ENCODE results near the gene SIGLEC11.
A peak's percentile ranks its signal among the peaks of the same experiment; 100 is the strongest.
"Not testable (repeated sequence)": the region's sequence is repeated elsewhere in the genome, so short reads cannot be mapped to it uniquely, and the experiment has no call there.

The SIGLEC11 gene

DNA sequence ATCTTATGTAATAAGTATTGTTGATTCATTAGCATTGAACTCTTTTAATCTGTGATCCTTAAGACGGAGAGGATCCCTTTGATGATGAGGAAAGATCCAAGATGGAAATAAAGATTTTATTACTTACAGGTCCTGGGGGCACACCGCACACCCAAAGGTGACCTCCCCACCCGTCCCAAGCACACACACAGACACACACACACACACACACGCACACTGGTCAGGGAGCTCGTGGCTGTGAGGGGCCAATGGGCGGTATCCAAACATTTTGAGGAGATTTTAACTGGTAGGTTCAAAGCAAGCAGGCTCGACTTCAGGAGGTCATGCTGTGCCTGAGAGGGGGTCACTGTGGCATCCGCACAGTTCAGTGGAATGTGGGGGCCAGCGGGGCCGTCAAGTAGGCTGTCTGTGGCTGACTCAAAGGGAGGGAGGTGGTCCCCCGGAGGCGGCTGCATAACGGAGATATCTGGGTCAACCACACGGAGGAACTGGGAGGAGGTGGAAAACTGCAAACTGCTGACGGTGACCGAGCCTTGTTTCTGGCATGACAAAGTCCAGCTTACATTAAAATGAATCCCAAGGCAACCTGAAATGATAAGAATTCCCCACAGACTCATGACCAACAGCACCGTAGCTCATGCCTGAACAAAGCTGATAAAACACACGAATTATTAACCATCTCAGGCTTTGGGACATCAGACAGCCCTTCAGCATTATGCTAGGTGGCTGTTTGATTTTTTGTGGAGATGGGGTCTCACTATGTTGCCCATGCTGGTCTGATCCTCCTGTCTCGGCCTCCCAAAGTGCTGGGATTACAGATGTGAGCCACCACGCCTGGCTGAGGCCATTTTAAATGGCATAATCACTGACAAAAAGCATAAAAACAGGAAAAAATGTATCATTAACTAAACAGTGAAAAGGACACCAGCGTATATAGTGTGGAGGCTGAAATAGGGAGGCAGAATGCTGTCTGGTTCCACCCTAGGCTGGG is 20.9 kb upstream of the SIGLEC11 start:
- DNase-seq (ENCODE audit: low spot score), result no peak

- no peak for DNase-seq (ENCODE audit: low spot score)
Measured at GRCh38 chr19:49978324-49978723, 17.4 kb upstream of the SIGLEC11 start.

- no peak for DNase-seq (ENCODE audit: low spot score)
Measured at GRCh38 chr19:49977881-49978280, 16.9 kb upstream of the SIGLEC11 start.

- DNase-seq (ENCODE audit: low spot score), result no peak
Measured at GRCh38 chr19:49977076-49977475, 16.1 kb upstream of the SIGLEC11 start.

- DNase-seq (ENCODE audit: low spot score), result no peak
Measured at GRCh38 chr19:49976496-49976895, 15.5 kb upstream of the SIGLEC11 start.

DNA sequence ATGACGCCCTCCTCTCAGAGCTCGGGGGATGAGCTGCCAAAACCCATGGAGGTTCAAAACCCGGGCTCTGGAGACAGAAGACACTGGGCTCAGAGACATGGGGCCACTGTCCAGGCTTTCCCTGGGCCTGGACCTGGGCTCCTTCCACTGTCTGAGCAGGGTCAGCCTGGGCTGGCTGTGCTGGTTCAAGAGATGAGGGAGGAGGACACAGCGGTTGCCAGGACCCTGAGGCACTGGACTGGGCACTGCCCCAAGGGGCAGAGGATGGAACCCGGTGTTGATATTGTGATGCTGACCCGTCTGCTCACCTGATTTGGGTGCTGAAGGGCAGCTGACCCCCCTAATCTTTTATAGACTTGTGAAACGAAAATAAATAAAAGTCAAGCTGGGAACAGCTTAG is 14.1 kb upstream of the SIGLEC11 start:
- no peak for DNase-seq (ENCODE audit: low spot score)

DNA sequence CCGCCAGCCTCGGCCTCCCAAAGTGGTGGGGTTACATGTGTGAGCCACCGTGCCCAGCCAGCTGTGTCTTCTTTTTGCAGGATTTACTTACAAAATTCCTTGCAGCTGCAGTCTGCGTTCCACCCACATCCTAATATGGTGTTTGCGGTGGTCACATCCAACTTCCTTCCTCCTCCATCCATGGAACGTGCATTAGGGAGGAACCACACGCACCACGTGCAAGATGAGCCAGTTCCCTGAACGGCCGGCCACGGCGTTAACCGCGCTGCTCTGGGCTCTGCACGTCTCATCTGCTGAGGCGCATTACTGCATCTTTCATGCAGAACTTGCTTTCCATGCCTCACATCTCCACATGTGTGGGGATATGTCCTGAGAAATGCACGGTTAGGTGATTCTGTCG is 13.0 kb upstream of the SIGLEC11 start:
- no peak for DNase-seq (ENCODE audit: low spot score)

GRCh38 chr19:49972841-49973240 is 11.9 kb upstream of the SIGLEC11 start:
- no peak for DNase-seq (ENCODE audit: low spot score)

DNA sequence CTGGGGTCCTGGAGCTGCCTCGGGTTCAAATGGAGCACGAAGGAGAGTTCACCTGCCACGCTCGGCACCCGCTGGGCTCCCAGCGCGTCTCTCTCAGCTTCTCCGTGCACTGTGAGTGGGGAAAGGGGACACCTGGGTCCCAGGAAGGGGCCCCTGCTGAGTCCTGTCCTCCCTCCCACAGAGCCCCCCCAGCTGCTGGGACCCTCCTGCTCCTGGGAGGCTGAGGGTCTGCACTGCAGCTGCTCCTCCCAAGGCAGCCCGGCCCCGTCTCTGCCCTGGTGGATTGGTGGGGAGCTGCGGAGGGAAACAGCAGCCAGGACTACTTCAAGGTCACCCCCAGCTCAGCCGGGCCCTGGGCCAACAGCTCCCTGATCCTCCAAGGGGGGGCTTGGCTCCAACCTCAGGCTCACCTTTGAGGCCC is 11.0 kb upstream of the SIGLEC11 start:
- DNase-seq (ENCODE audit: low spot score), result no peak

DNA sequence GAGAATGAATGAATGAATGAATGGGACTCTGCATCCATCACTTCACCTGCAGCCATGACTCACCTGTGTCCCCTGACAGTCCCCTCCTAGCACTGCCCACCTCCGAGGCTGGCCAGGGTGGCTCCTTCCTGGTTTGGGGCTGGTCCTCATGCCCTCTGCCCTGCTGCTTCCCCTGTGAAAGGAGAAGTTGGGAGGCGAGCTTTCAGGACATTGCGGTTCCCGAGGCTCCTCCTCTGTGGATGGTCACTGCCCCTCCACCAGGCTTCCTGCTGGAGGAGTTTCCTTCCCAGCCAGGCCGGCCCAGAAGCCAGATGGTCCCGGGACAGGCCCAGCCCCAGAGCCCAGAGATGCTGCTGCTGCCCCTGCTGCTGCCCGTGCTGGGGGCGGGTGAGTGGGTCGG is 8.4 kb upstream of the SIGLEC11 start:
- not testable (repeated sequence) for DNase-seq (ENCODE audit: low spot score)

DNA sequence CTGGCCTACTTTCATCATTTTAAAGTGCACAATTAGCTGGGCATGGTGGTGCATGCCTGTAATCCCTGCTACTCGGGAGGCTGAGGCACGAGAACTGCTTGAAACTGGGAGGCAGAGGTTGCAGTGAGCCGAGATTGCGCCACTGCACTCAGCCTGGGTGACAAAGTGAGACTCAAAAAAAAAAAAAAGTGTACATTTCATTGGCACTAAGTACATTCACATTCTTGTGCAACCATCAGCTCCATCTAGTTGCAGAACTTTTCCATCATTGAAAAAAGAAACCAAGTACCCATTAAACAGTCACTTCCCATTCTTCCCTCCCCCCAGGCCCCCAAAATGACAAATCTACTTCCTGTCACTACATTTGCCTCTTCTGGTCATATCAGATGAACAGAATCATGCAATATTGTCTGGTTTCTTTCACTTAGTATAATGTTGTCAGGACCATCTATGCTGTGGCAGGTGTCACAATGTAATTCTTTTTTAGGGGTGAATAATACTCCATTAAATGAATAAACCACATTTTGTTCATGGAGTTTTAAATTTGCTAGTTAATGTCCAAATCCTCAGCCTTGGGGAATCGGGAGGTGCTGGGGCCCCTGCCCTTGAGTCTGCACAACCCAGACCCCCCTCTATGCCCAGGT is 7.4 kb upstream of the SIGLEC11 start:
- no peak for DNase-seq (ENCODE audit: low spot score)

DNA sequence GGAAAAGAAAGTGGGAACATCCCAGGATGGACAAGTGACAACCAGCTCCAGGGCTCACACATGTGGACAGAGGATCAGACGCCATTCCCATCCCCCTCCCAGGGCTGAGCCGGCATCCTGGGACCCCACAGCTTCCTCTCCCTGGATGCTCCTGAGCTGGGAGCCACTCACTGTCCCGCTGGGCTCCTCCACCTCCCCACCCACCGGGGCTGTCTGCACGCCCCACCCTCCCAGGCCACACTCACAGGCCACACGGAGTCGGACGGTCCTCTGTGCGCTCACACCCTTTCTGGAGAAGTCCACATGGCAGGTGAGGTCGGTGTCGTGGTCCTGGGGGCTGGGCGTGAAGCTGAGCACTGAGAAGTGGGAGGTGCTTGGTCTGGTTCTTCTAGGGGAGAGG is 1.1 kb downstream of the SIGLEC11 start:
- DNase-seq (ENCODE audit: low spot score), result not testable (repeated sequence)

- DNase-seq (ENCODE audit: low spot score), result not testable (repeated sequence)
Measured at GRCh38 chr19:49958596-49958995, 2.4 kb downstream of the SIGLEC11 start.

DNA sequence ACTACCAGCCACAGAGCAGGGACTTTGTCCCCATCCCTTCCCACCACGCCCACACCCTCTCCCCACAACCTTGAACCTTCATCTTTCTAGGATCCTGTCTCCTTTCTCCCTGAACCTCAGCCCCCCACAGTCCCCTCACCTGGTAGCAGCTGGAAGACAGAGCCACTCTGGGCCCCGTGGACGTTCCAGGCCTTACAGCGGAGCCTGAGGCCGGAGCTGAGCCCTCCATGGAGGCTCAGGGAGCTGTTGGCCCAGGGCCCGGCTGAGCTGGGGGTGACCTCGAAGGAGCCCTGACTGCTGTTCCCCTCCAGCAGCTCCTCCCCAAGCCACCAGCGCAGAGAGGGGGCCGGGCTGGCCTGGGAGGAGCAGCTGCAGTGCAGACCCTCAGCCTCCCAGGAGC is 2.8 kb downstream of the SIGLEC11 start:
- DNase-seq (ENCODE audit: low spot score), result not testable (repeated sequence)

GRCh38 chr19:49957262-49957915 is 3.6 kb downstream of the SIGLEC11 start:
- DNase-seq (ENCODE audit: low spot score), result no peak

DNA sequence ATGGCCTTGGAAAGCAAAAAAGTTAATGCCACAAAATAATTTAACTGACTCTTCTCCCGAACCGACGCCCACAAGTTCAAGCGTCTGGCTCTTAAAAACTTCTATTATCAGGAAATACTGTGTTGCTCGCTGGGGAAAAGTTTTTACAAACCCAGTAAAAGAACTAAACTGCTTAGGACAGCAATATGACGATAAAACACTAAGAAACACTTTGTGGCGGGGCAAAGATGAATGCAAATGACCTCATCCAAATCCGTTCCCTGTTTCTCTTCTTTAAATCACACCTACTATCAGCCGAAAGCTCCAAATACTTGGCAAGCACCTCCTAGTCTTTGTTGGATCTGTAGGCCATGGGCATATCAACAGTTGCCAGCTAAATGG is 4.9 kb downstream of the SIGLEC11 start:
- DNase-seq (ENCODE audit: low spot score), result no peak

- no peak for DNase-seq (ENCODE audit: low spot score)
Measured at GRCh38 chr19:49954933-49955332, 6.0 kb downstream of the SIGLEC11 start.

GRCh38 chr19:49954092-49954829 is 6.7 kb downstream of the SIGLEC11 start:
- DNase-seq (ENCODE audit: low spot score), result no peak

- DNase-seq (ENCODE audit: low spot score), result peak; percentile 32
Measured at GRCh38 chr19:49953416-49953815, 7.6 kb downstream of the SIGLEC11 start.

DNA sequence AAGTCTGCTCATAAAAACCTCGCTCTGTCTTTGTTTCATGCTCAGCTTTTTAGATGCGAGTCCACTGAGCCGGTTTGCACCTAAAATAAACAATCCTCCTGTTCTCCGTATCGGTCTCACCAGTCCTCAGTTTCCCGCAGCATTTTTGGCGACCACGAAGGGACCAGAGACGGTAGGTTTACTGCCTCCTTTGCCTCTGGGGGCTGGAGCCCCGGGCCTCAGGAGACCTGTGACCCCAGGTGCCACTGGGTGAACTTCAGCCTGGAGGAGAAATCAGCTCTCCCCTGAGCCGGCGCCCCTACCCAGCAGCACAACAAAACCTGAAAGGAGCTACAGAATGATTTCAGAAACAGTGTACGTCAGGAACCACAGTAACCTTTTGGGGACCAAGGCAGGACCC is 8.1 kb downstream of the SIGLEC11 start:
- DNase-seq (ENCODE audit: low spot score), result no peak

DNA sequence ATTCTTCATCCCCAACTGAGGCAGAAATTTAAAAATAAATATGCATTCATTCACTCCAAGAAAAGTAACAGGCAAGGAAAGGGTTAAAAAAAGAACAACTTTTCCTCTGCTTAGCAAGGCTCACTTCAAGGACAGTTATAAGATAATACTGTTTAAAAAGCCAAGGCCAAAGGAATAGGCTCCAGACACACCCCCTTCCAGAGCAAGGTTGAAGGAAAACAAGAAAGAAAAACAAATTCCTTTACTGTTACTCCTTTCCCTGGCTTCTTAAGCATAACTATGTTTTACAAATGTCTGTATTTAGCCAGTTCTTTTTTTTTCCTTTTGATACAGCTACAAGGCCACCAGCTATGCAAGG is 8.5 kb downstream of the SIGLEC11 start:
- no peak for DNase-seq (ENCODE audit: low spot score)

DNA sequence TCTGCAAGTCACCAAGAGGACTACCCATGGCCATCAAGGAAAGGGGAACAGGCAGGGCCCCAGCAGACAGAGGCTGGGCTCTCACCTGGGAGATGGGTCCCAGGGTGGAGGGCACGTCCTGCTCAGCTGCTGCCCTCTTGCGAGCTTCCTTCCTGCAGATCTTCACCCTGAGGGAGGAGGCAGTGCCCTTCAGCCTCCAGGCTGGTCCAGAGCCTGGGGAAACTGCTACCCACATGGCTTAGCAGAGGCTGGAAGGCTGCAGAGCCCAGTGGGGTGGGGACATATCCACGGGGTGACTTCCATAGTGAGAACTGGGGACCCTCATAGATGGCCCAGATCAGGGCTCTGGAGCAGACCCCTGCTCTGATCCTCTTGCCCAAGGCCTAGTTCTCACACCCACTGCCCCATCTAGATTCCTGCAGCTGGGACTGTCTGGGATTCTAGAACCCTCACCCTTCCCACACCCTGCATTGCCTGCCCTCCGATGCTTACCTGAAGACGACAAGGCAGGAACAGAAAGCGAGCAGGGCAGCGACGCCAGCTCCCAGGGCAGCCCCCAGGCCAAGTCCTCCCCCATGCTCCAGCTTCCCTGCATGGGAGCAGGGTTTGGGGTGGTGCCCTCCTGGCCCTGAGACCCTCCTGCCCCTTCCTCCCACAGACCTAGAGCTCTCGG is 9.0 kb downstream of the SIGLEC11 start:
- DNase-seq (ENCODE audit: low spot score), result no peak

All from Ammon's horn (tissue), 1 donor.